ENCODE results near the gene MKRN3. TPM values are rescaled to one million over a fixed set of nuclear protein-coding genes. Genes with fewer than 3 reads are reported as not detected.

Gene MKRN3
- polyA plus RNA-seq, 1 of the 3 experiments (the other 2 are of a cell fraction): 4.7 TPM

DNA sequence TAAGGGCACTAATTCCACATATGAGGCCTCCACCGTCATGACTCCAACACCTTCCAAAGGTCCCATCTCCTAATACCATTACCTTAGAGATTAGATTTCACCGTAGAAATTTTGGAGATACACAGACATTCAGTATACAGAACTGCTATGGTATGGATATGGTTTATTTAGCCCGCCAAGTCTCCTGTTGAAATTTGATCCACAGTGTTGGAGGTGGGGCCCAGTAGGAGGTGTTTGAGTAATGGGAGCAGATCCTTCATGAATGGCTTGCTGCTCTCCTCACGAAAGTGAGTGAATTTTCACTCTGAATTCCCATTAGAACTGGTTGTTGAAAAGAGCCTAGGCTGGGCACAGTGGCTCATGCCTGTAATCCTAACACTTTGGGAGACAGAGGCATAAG, 7.4 kb downstream of the MKRN3 start:
- Histone ChIP-seq H2AFZ (ENCODE audit: low read depth) (no peak overlapping the region), H3K9ac (no peak overlapping the region), H3K79me2 (ENCODE audit: insufficient read depth) (peaks cover 78% of the 10 kb centered on the region), H3K4me1 (ENCODE audit: control insufficient read depth in 1 of 2, insufficient read depth in 2 of 2, low read depth in 1 of 2, low read length in 1 of 2) (no peaks in the 10 kb centered on the region; a peak in 2 of 4 replicates), H3K4me2 (no peak overlapping the region), H3K9me2 (no peaks in the 10 kb centered on the region), H3K27ac (ENCODE audit: low read depth in 2 of 2, low read length in 1 of 2) (no peak overlapping the region), H3K9me3 (no peaks in the 10 kb centered on the region), H4K20me1 (ENCODE audit: insufficient read depth) (peaks cover 54% of the 10 kb centered on the region), H3F3A (replicated peaks; ENCODE audit: insufficient read depth) (no peaks in the 10 kb centered on the region), H3K4me3 (ENCODE audit: low read depth in 2 of 2, low read length in 1 of 2) (no peak overlapping the region), H3K27me3 (ENCODE audit: insufficient read depth) (no peaks in the 10 kb centered on the region), H3K36me3 (replicated peaks in 1 of 2; ENCODE audit: control insufficient read depth in 1 of 2, insufficient read depth in 2 of 2, low read length in 1 of 2) (peaks cover 7 to 11% of the 10 kb centered on the region in 2 experiments)
- WGBS (ENCODE audit: low lambda C conversion rate): 50% methylated on average over 4 of the region's 4 CpGs
- TF ChIP-seq, protein P1, sequence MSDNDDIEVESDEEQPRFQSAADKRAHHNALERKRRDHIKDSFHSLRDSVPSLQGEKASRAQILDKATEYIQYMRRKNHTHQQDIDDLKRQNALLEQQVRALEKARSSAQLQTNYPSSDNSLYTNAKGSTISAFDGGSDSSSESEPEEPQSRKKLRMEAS (IDR thresholded peaks at IDR 0.05; ENCODE audit: low read depth): no peak
- TF ChIP-seq, protein P2, sequence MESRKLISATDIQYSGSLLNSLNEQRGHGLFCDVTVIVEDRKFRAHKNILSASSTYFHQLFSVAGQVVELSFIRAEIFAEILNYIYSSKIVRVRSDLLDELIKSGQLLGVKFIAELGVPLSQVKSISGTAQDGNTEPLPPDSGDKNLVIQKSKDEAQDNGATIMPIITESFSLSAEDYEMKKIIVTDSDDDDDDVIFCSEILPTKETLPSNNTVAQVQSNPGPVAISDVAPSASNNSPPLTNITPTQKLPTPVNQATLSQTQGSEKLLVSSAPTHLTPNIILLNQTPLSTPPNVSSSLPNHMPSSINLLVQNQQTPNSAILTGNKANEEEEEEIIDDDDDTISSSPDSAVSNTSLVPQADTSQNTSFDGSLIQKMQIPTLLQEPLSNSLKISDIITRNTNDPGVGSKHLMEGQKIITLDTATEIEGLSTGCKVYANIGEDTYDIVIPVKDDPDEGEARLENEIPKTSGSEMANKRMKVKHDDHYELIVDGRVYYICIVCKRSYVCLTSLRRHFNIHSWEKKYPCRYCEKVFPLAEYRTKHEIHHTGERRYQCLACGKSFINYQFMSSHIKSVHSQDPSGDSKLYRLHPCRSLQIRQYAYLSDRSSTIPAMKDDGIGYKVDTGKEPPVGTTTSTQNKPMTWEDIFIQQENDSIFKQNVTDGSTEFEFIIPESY (IDR thresholded peaks at IDR 0.05; ENCODE audit: borderline replicate concordance, low read depth): no peak
- TF ChIP-seq YY1 (IDR thresholded peaks at IDR 0.05; ENCODE audit: low read depth): no peak
- TF ChIP-seq JUND (IDR thresholded peaks at IDR 0.05): no peak
- TF ChIP-seq, protein P3, sequence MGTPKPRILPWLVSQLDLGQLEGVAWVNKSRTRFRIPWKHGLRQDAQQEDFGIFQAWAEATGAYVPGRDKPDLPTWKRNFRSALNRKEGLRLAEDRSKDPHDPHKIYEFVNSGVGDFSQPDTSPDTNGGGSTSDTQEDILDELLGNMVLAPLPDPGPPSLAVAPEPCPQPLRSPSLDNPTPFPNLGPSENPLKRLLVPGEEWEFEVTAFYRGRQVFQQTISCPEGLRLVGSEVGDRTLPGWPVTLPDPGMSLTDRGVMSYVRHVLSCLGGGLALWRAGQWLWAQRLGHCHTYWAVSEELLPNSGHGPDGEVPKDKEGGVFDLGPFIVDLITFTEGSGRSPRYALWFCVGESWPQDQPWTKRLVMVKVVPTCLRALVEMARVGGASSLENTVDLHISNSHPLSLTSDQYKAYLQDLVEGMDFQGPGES (IDR thresholded peaks at IDR 0.05; ENCODE audit: low read depth, low read length): no peak
- TF ChIP-seq TCF12 (IDR thresholded peaks at IDR 0.05): no peak
- TF ChIP-seq ELF1 (IDR thresholded peaks at IDR 0.05): no peak
- TF ChIP-seq, protein P4, sequence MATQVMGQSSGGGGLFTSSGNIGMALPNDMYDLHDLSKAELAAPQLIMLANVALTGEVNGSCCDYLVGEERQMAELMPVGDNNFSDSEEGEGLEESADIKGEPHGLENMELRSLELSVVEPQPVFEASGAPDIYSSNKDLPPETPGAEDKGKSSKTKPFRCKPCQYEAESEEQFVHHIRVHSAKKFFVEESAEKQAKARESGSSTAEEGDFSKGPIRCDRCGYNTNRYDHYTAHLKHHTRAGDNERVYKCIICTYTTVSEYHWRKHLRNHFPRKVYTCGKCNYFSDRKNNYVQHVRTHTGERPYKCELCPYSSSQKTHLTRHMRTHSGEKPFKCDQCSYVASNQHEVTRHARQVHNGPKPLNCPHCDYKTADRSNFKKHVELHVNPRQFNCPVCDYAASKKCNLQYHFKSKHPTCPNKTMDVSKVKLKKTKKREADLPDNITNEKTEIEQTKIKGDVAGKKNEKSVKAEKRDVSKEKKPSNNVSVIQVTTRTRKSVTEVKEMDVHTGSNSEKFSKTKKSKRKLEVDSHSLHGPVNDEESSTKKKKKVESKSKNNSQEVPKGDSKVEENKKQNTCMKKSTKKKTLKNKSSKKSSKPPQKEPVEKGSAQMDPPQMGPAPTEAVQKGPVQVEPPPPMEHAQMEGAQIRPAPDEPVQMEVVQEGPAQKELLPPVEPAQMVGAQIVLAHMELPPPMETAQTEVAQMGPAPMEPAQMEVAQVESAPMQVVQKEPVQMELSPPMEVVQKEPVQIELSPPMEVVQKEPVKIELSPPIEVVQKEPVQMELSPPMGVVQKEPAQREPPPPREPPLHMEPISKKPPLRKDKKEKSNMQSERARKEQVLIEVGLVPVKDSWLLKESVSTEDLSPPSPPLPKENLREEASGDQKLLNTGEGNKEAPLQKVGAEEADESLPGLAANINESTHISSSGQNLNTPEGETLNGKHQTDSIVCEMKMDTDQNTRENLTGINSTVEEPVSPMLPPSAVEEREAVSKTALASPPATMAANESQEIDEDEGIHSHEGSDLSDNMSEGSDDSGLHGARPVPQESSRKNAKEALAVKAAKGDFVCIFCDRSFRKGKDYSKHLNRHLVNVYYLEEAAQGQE (IDR thresholded peaks at IDR 0.05; ENCODE audit: low read depth, low read length): no peak
- no peak for TF ChIP-seq CHD2 (IDR thresholded peaks at IDR 0.05; ENCODE audit: low read length, partially characterized antibody)
- no peak for TF ChIP-seq RCOR1 (IDR thresholded peaks at IDR 0.05; ENCODE audit: low read length)
- no peak for TF ChIP-seq TEAD4 (IDR thresholded peaks at IDR 0.05; ENCODE audit: borderline replicate concordance, insufficient read depth)
- TF ChIP-seq FOXM1 (IDR thresholded peaks at IDR 0.05; ENCODE audit: low read depth): no peak
- DNase-seq: no peak
- ChIA-PET CTCF (no interaction called here), POLR2A (no interaction called here)
